T-helper 2 cell treated with Interferon-gamma antibody and Interleukin-4, amounts not matched to agents 5 μg/mL and 100 μg/mL, for 36 hours (primary cell): ENCODE measurements around the gene METRN.

Experiments
- DNase-seq: peaks from one replicate; pipeline ENCODE4 v3.0.0; 2021; ENCODE audit warnings: low spot score
- H3K27ac Mint-ChIP-seq: one replicate; pipeline ENCODE4 v1.8.0; 2021; ENCODE audit warnings: mild to moderate bottlenecking, mixed read lengths
- H3K27me3 Mint-ChIP-seq: one replicate; pipeline ENCODE4 v1.8.0; 2021; ENCODE audit warnings: low read depth, mixed read lengths
- H3K36me3 Mint-ChIP-seq: one replicate; pipeline ENCODE4 v1.8.0; 2021; ENCODE audit warnings: low read depth, mixed read lengths
- H3K4me1 Mint-ChIP-seq: one replicate; pipeline ENCODE4 v1.8.0; 2021; ENCODE audit warnings: low read depth, mixed read lengths
- H3K4me3 Mint-ChIP-seq: one replicate; pipeline ENCODE4 v1.8.0; 2022; ENCODE audit warnings: mild to moderate bottlenecking, moderate library complexity, mixed read lengths
- H3K9me3 Mint-ChIP-seq: one replicate; pipeline ENCODE4 v1.8.0; 2021; ENCODE audit warnings: mixed read lengths

METRN gene

GRCh38 chr16:725463-726187 lies 10.7 kb downstream of the METRN start:
- DNase-seq, result no peak
- Mint-ChIP-seq H3K9me3 (no peaks in the 10 kb centered on the region), H3K27me3 (no peaks in the 10 kb centered on the region), H3K4me1 (no peaks in the 10 kb centered on the region), H3K36me3 (no peaks in the 10 kb centered on the region), H3K27ac (no peak overlapping the region), H3K4me3 (no peak overlapping the region)

DNA sequence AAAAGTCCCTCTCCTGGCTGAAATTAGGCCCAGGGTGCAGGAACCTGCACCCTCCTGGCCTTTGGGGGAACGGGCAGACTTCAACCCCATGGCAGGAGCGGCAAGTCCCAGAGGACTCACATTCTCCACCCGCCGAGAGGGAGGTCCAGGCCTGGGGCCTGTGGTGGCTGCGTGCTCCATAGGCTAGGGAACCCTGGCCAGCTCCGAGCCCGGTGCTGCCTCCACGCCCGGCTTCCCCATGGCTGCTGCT lies 11.2 kb downstream of the METRN start:
- no peak for DNase-seq
- Mint-ChIP-seq H3K27ac (no peak overlapping the region), H3K36me3 (no peaks in the 10 kb centered on the region), H3K4me1 (no peaks in the 10 kb centered on the region), H3K9me3 (no peaks in the 10 kb centered on the region), H3K27me3 (no peaks in the 10 kb centered on the region), H3K4me3 (no peak overlapping the region)

DNA sequence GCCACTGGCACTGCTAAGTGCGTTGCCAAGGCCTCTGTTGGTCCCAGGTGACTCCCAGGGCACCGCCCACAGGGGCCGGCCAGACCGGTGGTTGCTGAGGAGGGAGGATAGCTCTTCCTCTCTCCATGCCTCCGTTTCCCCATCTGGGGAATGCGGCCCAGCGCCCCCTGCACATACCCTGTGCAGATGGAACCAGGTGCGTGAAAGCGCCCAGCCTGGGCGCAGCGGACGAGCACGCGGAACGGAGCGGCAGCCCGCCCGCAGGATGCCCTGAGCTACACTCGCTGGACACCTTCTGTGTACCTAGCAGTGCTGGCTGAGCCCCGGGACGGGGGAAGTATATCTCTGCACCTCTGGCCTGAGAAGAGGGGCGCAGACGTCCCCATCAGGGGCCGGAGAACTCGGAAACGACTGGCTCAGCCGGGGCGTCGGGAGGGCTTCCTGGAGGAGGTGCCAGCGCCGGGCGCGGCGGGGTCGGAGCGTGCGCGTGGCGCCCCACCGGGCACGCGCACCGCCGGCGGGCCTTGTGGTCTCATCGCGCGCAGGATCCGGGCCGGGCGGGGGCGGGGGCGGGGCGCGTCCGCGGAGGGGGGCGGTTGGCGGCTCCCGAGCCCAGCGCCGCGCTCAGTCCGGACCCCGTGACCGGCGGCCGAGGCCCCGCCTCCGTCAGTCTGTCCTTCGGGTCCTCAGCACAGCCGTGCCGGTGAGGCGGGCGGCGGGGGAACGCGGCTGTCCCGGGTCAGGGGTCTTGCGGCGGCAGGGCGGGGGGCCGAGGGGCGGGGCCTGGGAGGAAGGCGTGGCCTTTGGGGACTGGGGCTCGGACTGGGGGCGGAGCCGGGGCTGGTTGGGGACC lies 11.7 kb downstream of the METRN start, which contains the start of the genes CCDC78 and HAGHL:
Gene CCDC78, minus strand, starts transcription at position 6 of the 853 bp plus-strand sequence. CDS start 76 bp downstream, outside the sequence.
Gene HAGHL, plus strand, starts transcription at position 669 of the 853 bp plus-strand sequence. CDS start 404 bp downstream, outside the sequence.
- peak; percentile 42 for DNase-seq
- H3K27me3 Mint-ChIP-seq, result no peaks in the 10 kb centered on the region
- no peaks in the 10 kb centered on the region for H3K4me1 Mint-ChIP-seq
- peak within 1 kb of the TSS; percentile 65 for H3K4me3 Mint-ChIP-seq
- no peak within 1 kb of the TSS for H3K27ac Mint-ChIP-seq
- H3K9me3 Mint-ChIP-seq, result no peaks in the 10 kb centered on the region
- no peaks in the 10 kb centered on the region for H3K36me3 Mint-ChIP-seq

- no peak for DNase-seq
- no peaks in the 10 kb centered on the region for H3K27me3 Mint-ChIP-seq
- H3K4me1 Mint-ChIP-seq, result no peaks in the 10 kb centered on the region
- peak overlapping the region; percentile 24 for H3K4me3 Mint-ChIP-seq
- H3K9me3 Mint-ChIP-seq, result no peaks in the 10 kb centered on the region
- no peaks in the 10 kb centered on the region for H3K36me3 Mint-ChIP-seq
- H3K27ac Mint-ChIP-seq, result no peak overlapping the region
These were observed 12.5 kb downstream of the METRN start for GRCh38 chr16:727291-727977.

- Mint-ChIP-seq H3K36me3 (no peaks in the 10 kb centered on the region), H3K27ac (peak overlapping the region; percentile 60), H3K27me3 (no peaks in the 10 kb centered on the region), H3K4me1 (no peaks in the 10 kb centered on the region), H3K9me3 (no peaks in the 10 kb centered on the region), H3K4me3 (peak overlapping the region; percentile 46)
- peak; percentile 64 for DNase-seq
These were observed 13.4 kb downstream of the METRN start for GRCh38 chr16:728131-728889.

DNA sequence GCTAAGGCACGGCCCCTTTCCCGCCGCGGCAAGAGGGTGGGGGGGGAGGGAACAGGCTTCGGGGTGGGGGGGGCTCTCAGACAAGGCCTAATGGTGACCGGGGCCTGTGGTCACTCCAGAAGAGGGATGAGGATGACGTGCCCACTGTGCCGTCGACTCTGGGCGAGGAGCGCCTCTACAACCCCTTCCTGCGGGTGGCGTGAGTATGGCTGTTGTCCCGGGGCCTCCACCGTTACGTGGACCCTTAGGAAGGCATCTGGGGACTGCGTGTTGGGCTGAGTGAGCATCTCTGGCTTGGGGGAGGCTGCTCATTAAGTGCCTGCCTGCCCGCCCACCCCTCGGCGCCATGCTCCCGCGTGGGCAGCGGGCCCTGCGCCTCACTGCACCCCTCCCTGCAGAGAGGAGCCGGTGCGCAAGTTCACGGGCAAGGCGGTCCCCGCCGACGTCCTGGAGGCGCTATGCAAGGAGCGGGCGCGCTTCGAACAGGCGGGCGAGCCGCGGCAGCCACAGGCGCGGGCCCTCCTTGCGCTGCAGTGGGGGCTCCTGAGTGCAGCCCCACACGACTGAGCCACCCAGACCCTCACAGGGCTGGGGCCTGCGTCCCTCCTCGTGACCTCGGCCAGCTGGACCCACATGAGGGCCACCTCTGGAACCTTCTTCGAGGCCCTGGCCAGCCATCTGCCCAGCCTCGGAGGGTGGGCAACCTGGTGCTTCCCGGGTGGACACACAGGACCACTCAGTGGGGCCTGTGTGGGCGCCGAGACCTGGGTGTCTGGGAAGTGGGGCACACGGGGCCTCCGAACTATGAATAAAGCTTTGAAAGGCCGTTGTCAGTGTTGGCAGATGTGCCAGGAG lies 14.2 kb downstream of the METRN start:
- H3K36me3 Mint-ChIP-seq, result no peaks in the 10 kb centered on the region
- no peaks in the 10 kb centered on the region for H3K4me1 Mint-ChIP-seq
- DNase-seq, result no peak
- no peaks in the 10 kb centered on the region for H3K9me3 Mint-ChIP-seq
- H3K4me3 Mint-ChIP-seq, result no peak overlapping the region
- no peaks in the 10 kb centered on the region for H3K27me3 Mint-ChIP-seq
- H3K27ac Mint-ChIP-seq, result no peak overlapping the region

DNA sequence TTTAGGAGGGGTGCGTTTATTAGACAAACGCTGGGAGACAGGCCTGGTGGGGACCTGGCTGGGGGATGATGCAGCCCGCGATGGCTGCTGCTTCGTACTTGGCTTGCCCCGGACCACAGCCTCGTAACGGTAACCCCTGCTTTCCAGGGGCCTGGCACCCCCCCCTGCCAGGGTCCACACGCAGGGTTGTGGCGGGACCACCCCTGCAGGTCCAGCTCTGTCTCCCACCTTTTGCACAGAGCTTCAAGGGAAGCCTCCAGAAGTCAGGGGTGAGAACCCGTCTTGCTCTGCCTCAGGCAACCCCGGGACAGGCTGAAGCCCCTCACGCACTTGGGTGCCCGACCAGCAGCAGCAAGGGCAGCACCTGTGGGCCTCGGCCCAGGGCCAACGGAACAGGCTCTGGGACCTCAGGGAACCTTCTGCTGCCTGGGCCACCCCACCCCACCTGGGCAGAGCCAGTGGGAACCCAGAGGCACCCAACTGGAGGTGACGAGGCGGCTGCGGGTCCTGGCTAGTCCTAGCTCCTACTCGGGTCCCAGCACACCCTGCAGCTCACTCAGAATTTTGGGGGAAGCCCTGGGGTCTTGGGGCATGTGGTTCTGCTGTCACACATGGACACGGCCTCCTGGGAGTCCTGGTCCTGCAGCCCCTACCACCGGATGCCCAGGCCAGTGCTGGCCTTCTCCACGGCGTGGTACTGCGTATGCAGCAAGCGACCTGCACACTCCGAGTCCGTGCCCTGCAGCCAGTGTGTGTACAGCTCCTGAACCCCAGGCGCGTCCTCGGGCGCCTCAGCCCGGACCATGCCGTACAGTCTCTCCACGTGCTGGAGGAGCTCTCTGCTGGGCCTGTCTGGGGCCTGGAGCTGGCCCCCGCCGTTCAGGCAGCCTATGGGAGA lies 15.1 kb downstream of the METRN start:
- Mint-ChIP-seq H3K36me3 (no peaks in the 10 kb centered on the region), H3K4me3 (no peak overlapping the region), H3K27me3 (no peaks in the 10 kb centered on the region), H3K27ac (no peak overlapping the region), H3K9me3 (no peaks in the 10 kb centered on the region), H3K4me1 (no peaks in the 10 kb centered on the region)
- DNase-seq, result no peak

GRCh38 chr16:730666-731509 lies 16.0 kb downstream of the METRN start:
- no peak overlapping the region for H3K27ac Mint-ChIP-seq
- H3K27me3 Mint-ChIP-seq, result no peaks in the 10 kb centered on the region
- no peak overlapping the region for H3K4me3 Mint-ChIP-seq
- DNase-seq, result no peak
- no peaks in the 10 kb centered on the region for H3K36me3 Mint-ChIP-seq
- no peaks in the 10 kb centered on the region for H3K4me1 Mint-ChIP-seq
- no peaks in the 10 kb centered on the region for H3K9me3 Mint-ChIP-seq

GRCh38 chr16:732332-732731 lies 17.4 kb downstream of the METRN start:
- DNase-seq, result no peak
- Mint-ChIP-seq H3K27me3 (no peaks in the 10 kb centered on the region), H3K27ac (no peak overlapping the region), H3K9me3 (no peaks in the 10 kb centered on the region), H3K36me3 (peaks cover 5% of the 10 kb centered on the region), H3K4me3 (no peak overlapping the region), H3K4me1 (peaks cover 4% of the 10 kb centered on the region)

DNA sequence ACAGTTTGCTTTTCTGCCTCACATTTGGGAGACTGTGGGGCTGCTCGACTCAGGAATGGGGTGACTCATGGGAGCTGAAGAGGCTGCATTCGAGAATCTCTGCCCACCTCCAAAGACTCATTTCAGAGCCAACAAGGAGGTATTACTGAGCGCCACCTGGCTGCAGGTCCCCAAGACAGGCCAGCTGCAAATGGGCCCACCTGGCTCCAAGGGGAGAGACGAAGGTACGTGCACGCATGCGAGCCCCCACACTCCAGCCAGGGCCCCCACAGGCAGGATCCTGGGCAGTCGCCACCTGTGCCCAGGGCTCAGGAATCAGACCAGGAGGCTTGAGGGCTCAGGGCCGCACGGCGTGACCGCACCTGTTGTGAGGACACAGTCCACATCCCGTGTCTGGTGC lies 18.0 kb downstream of the METRN start:
- Mint-ChIP-seq H3K4me1 (peaks cover 6% of the 10 kb centered on the region), H3K4me3 (no peak overlapping the region), H3K27me3 (no peaks in the 10 kb centered on the region), H3K9me3 (no peaks in the 10 kb centered on the region), H3K36me3 (peaks cover 7% of the 10 kb centered on the region), H3K27ac (no peak overlapping the region)
- DNase-seq, result no peak

DNA sequence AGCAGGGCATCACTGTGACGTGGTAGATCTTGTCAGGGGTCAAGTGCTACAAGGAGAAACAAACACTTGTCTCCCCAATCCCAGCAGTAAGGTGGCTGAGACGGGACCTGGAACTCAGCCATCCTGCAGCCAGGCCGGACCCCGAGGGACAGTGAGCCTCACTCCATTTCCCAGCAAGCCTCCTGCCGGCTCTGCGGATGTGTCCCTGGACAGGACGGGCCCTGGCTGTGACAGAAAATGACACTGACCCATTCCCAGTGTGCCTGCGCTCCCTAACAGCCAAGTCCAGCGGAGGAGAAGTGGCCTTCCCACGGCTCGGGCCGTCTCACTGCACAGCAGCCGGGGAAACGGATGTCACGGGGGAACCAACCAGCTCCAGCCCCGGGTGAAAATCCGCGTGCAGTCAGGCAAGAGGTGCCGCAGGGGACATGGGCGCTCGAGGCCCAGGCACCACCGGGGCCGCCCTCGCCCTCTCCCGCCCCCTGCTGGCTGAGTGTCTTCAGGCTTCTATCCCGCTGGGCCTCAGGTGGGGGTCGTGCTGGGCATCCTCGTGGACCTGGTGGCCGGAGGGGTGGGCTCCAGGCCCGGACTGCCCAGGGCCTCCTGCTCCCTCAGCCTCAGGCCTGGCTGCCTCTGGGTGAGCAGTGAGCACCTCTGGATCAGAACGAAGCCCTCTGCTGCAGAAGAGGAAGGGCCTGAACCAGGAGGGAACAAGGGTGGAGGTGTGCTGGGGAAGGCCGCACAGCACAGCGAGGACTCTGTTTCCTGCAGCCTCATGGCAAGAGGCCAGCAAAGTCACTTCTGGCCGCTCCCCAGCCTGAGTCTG lies 18.7 kb downstream of the METRN start:
- no peak overlapping the region for H3K27ac Mint-ChIP-seq
- no peaks in the 10 kb centered on the region for H3K27me3 Mint-ChIP-seq
- peaks cover 9% of the 10 kb centered on the region for H3K36me3 Mint-ChIP-seq
- H3K4me1 Mint-ChIP-seq, result peaks cover 6% of the 10 kb centered on the region
- H3K9me3 Mint-ChIP-seq, result no peaks in the 10 kb centered on the region
- no peak for DNase-seq
- no peak overlapping the region for H3K4me3 Mint-ChIP-seq
